ENCODE results near the gene HMCN2. TPM values are rescaled to one million over a fixed set of nuclear protein-coding genes. Genes with fewer than 3 reads are reported as not detected.

The HMCN2 gene
- total and polyA plus RNA-seq, 2 donors (not counting 3 experiments of a cell fraction or from before 2014, with no cell fraction given) = 0.04 to 0.24 TPM

DNA sequence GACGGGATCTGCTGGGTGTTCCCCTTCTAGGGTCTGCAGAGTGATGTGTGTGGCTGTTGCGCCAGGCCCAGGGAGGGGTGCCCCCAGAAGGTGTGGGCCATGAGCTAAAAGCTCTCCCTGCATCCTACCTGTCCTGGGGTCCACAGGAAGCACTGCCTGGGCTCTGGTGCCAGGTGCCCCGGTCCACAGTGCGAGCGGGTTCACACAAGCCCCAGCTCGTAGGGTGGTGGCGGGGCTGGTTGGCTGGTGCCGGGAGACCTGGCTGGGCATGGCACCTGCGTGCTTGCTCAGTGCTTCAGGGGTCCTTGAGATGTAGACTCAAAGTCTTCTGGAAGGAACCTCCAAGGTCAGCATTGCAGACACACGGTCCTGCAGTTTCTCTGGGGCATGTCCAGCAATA, 204.7 kb downstream of the HMCN2 start:
- no peaks in the 10 kb centered on the region for H4K20me1 ChIP-seq (replicated peaks; ENCODE audit: control insufficient read depth, extremely low read depth, insufficient read depth, low read length)
- H3K36me3 ChIP-seq (ENCODE audit: control insufficient read depth in 2 of 2, extremely low read depth in 1 of 2, insufficient read depth in 2 of 2, low read length in 2 of 2) = no peaks in the 10 kb centered on the region
- H3K27me3 ChIP-seq (ENCODE audit: control insufficient read depth in 2 of 2, insufficient read depth in 2 of 2, low read length in 2 of 2) = no peaks in the 10 kb centered on the region
- no TSS peak for BruUV-seq (replicated peaks)
- H2AFZ ChIP-seq (ENCODE audit: low read depth, low read length) = no peak overlapping the region
- DNase-seq (ENCODE audit: low read depth, low spot score) (no peak), FAIRE-seq (no peak)
- no peaks in the 10 kb centered on the region for H3K9me3 ChIP-seq (replicated peaks; ENCODE audit: control insufficient read depth, insufficient read depth, low read length)
- no peak overlapping the region for H3K27ac ChIP-seq (ENCODE audit: insufficient read depth, low read depth, low read length)
- no peak for TF ChIP-seq POLR2AphosphoS5 (IDR thresholded peaks at IDR 0.05; ENCODE audit: insufficient read depth, low read depth, low read length)
- TF ChIP-seq, protein P1, sequence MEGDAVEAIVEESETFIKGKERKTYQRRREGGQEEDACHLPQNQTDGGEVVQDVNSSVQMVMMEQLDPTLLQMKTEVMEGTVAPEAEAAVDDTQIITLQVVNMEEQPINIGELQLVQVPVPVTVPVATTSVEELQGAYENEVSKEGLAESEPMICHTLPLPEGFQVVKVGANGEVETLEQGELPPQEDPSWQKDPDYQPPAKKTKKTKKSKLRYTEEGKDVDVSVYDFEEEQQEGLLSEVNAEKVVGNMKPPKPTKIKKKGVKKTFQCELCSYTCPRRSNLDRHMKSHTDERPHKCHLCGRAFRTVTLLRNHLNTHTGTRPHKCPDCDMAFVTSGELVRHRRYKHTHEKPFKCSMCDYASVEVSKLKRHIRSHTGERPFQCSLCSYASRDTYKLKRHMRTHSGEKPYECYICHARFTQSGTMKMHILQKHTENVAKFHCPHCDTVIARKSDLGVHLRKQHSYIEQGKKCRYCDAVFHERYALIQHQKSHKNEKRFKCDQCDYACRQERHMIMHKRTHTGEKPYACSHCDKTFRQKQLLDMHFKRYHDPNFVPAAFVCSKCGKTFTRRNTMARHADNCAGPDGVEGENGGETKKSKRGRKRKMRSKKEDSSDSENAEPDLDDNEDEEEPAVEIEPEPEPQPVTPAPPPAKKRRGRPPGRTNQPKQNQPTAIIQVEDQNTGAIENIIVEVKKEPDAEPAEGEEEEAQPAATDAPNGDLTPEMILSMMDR (IDR thresholded peaks at IDR 0.05; ENCODE audit: extremely low read depth in 1 of 2, insufficient read depth in 1 of 2, low read depth in 1 of 2, low read length in 2 of 2) = no peak
- no peak for TF ChIP-seq GATA2 (IDR thresholded peaks at IDR 0.05; ENCODE audit: insufficient read depth, insufficient read length, low read depth, low read length)
- TF ChIP-seq, protein P2, sequence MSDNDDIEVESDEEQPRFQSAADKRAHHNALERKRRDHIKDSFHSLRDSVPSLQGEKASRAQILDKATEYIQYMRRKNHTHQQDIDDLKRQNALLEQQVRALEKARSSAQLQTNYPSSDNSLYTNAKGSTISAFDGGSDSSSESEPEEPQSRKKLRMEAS (IDR thresholded peaks at IDR 0.05; ENCODE audit: insufficient read depth, insufficient read length) = no peak
- TF ChIP-seq MYC (IDR thresholded peaks at IDR 0.05; ENCODE audit: low read depth, low read length) = no peak
- intact Hi-C loops (cut with micrococcal nuclease) = no loop called here
- dilution Hi-C loops (cut with MboI; ENCODE audit: extremely low pct_ligation_motif_present, low sequenced_read_pairs) = no loop called here
- H3K9ac ChIP-seq (replicated peaks; ENCODE audit: extremely low read depth, insufficient read depth, low read length) = no peak overlapping the region
- no peaks in the 10 kb centered on the region for H3K9me1 ChIP-seq (replicated peaks; ENCODE audit: control insufficient read depth, extremely low read depth, insufficient read depth, low read length)
- POLR2A ChIA-PET = no interaction called here
- no peak overlapping the region for H3K4me3 ChIP-seq (replicated peaks in 1 of 3; ENCODE audit: insufficient read depth in 1 of 3, low read depth in 1 of 3, low read length in 3 of 3)
- CTCF ChIA-PET = no interaction called here
- H3K4me1 ChIP-seq (ENCODE audit: control insufficient read depth, extremely low read depth, insufficient read depth, low read length) = no peaks in the 10 kb centered on the region
- no peak overlapping the region for H3K4me2 ChIP-seq (ENCODE audit: insufficient read depth, low read length)
- no peaks in the 10 kb centered on the region for H3K79me2 ChIP-seq (ENCODE audit: control insufficient read depth, insufficient read depth, low read length)

DNA sequence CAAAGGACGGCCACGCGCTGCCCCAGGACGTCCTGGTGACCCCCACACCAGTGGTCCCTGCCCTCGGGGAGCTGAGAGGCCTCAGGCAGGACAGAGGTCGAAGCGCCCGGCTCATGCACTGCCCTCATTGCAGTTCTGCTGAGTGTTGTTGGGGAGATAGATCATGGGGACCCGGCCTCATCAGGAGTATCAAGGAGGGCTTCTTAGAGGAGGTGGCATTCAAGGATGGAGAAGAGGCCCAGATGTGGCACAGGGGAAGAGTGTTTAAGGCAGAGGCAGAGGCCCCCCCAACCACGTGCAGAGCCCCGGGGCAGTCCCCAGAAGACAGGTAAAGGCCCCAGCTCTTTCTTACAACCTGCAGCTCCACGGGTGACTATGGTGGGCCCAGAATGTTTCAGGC, 205.4 kb downstream of the HMCN2 start:
- H3K9ac ChIP-seq (replicated peaks; ENCODE audit: extremely low read depth, insufficient read depth, low read length) = no peak overlapping the region
- no peak overlapping the region for H3K27ac ChIP-seq (ENCODE audit: insufficient read depth, low read depth, low read length)
- no peaks in the 10 kb centered on the region for H3K9me3 ChIP-seq (replicated peaks; ENCODE audit: control insufficient read depth, insufficient read depth, low read length)
- ChIA-PET CTCF (no interaction called here), POLR2A (no interaction called here)
- no peak for FAIRE-seq
- DNase-seq (ENCODE audit: low read depth, low spot score) = no peak
- intact Hi-C loops (cut with micrococcal nuclease) = no loop called here
- no peaks in the 10 kb centered on the region for H3K4me1 ChIP-seq (ENCODE audit: control insufficient read depth, extremely low read depth, insufficient read depth, low read length)
- H4K20me1 ChIP-seq (replicated peaks; ENCODE audit: control insufficient read depth, extremely low read depth, insufficient read depth, low read length) = no peaks in the 10 kb centered on the region
- H3K4me2 ChIP-seq (ENCODE audit: insufficient read depth, low read length) = no peak overlapping the region
- H3K4me3 ChIP-seq (replicated peaks in 1 of 3; ENCODE audit: insufficient read depth in 1 of 3, low read depth in 1 of 3, low read length in 3 of 3) = no peak overlapping the region
- no peaks in the 10 kb centered on the region for H3K27me3 ChIP-seq (ENCODE audit: control insufficient read depth in 2 of 2, insufficient read depth in 2 of 2, low read length in 2 of 2)
- TF ChIP-seq POLR2AphosphoS5 (IDR thresholded peaks at IDR 0.05; ENCODE audit: insufficient read depth, low read depth, low read length) = no peak
- no peaks in the 10 kb centered on the region for H3K79me2 ChIP-seq (ENCODE audit: control insufficient read depth, insufficient read depth, low read length)
- no peaks in the 10 kb centered on the region for H3K9me1 ChIP-seq (replicated peaks; ENCODE audit: control insufficient read depth, extremely low read depth, insufficient read depth, low read length)
- H2AFZ ChIP-seq (ENCODE audit: low read depth, low read length) = no peak overlapping the region
- no peaks in the 10 kb centered on the region for H3K36me3 ChIP-seq (ENCODE audit: control insufficient read depth in 2 of 2, extremely low read depth in 1 of 2, insufficient read depth in 2 of 2, low read length in 2 of 2)
- no TSS peak for BruUV-seq (replicated peaks)
- dilution Hi-C loops (cut with MboI; ENCODE audit: extremely low pct_ligation_motif_present, low sequenced_read_pairs) = no loop called here
